NCI-H1694 treated with DMSO at 0.1 percent for 48 hours (cell line): ENCODE results near the gene PAX9.
"Not testable (repeated sequence)": the region's sequence is repeated elsewhere in the genome, so short reads cannot be mapped to it uniquely, and the experiment has no call there.

ENCODE experiments used
- DNase-seq: peaks from one replicate; lab custom pipeline; 2025; lab: John Stamatoyannopoulos, UW

Gene PAX9

GRCh38 chr14:36674659-36675058, 13.0 kb downstream of the PAX9 start:
- no peak for DNase-seq

GRCh38 chr14:36675581-36675980, 13.9 kb downstream of the PAX9 start:
- DNase-seq, result no peak

- no peak for DNase-seq
Observed at GRCh38 chr14:36676236-36676635, 14.6 kb downstream of the PAX9 start.

- DNase-seq, result no peak
Observed at GRCh38 chr14:36682338-36682737, 20.7 kb downstream of the PAX9 start.

GRCh38 chr14:36683083-36683724, 21.5 kb downstream of the PAX9 start:
- no peak for DNase-seq

GRCh38 chr14:36684946-36685345, 23.3 kb downstream of the PAX9 start:
- no peak for DNase-seq

- DNase-seq, result no peak
Observed at GRCh38 chr14:36690311-36691040, 28.8 kb downstream of the PAX9 start.

- DNase-seq, result not testable (repeated sequence)
Observed at GRCh38 chr14:36699420-36699819, 37.8 kb downstream of the PAX9 start.

- DNase-seq, result no peak
Observed at GRCh38 chr14:36700651-36701050, 39.0 kb downstream of the PAX9 start.

GRCh38 chr14:36701132-36701531, 39.5 kb downstream of the PAX9 start:
- no peak for DNase-seq

GRCh38 chr14:36702474-36702873, 40.8 kb downstream of the PAX9 start:
- no peak for DNase-seq

GRCh38 chr14:36707570-36707969, 45.9 kb downstream of the PAX9 start:
- no peak for DNase-seq

GRCh38 chr14:36713960-36714703, 52.5 kb downstream of the PAX9 start:
- no peak for DNase-seq

- no peak for DNase-seq
Observed at GRCh38 chr14:36716614-36717184, 55.0 kb downstream of the PAX9 start.

- DNase-seq, result no peak
Observed at GRCh38 chr14:36717363-36717762, 55.7 kb downstream of the PAX9 start.

- DNase-seq, result no peak
Observed at GRCh38 chr14:36718216-36718615, 56.6 kb downstream of the PAX9 start.

- no peak for DNase-seq
Observed at GRCh38 chr14:36719823-36720222, 58.2 kb downstream of the PAX9 start.

- no peak for DNase-seq
Observed at GRCh38 chr14:36720657-36721056, 59.0 kb downstream of the PAX9 start.

GRCh38 chr14:36721877-36722276, 60.2 kb downstream of the PAX9 start:
- no peak for DNase-seq

GRCh38 chr14:36723530-36723929, 61.9 kb downstream of the PAX9 start:
- no peak for DNase-seq

- no peak for DNase-seq
Observed at GRCh38 chr14:36724162-36724561, 62.5 kb downstream of the PAX9 start.

- no peak for DNase-seq
Observed at GRCh38 chr14:36726128-36726527, 64.5 kb downstream of the PAX9 start.
